HepG2 (cell line): ENCODE data around the gene RNF213. TPM values are rescaled to one million over a fixed set of nuclear protein-coding genes. Genes with fewer than 3 reads are reported as not detected.
A peak's percentile ranks its signal among the peaks of the same experiment; 100 is the strongest.

Experiments
- CAMTA2 ChIP-seq: sonication (generic); formaldehyde crosslinking; IDR thresholded peaks from 2 replicates; pipeline ENCODE4 v1.4.0; 2020; ENCODE audit warnings: mild to moderate bottlenecking, missing genetic modification reagents, borderline replicate concordance
- HNF1B ChIP-seq: sonication (generic); formaldehyde crosslinking; IDR thresholded peaks from 2 replicates; pipeline ENCODE4 v1.5.1; 2020; ENCODE audit warnings: mild to moderate bottlenecking, moderate library complexity, missing genetic modification reagents
- HNRNPK ChIP-seq: fragments of 200-400 bp; formaldehyde crosslinking; IDR thresholded peaks from 2 replicates; pipeline ENCODE4 v1.6.1; 2018; ENCODE audit warnings: low read length, low read depth, moderate library complexity, mild to moderate bottlenecking; ENCODE audit not compliant: poor library complexity, severe bottlenecking
- IRF9 ChIP-seq: sonication (generic); formaldehyde crosslinking; IDR thresholded peaks from 2 replicates; pipeline ENCODE4 v1.8.0; 2022; ENCODE audit warnings: missing genetic modification reagents, mild to moderate bottlenecking, borderline replicate concordance
- JUN ChIP-seq: sonication (generic); formaldehyde crosslinking; IDR thresholded peaks from 2 replicates; pipeline ENCODE4 v1.4.0; 2020; ENCODE audit warnings: mild to moderate bottlenecking, missing genetic modification reagents
- NR2F2 ChIP-seq: IDR thresholded peaks from 2 replicates; pipeline ENCODE4 v1.6.1; 2012; ENCODE audit warnings: low read depth, inconsistent platforms, borderline replicate concordance
- NR2F6 ChIP-seq, 2 experiments: IDR thresholded peaks; 2 replicates each; pipeline ENCODE4 v1.6.1; 2016; ENCODE audit warnings: antibody characterized with exemption in 1 of 2, mild to moderate bottlenecking in 1 of 2
- NR3C1 ChIP-seq: sonication (generic); formaldehyde crosslinking; IDR thresholded peaks from 2 replicates; pipeline ENCODE4 v1.4.0; 2020; ENCODE audit warnings: missing genetic modification reagents
- RELA ChIP-seq: sonication (generic); formaldehyde crosslinking; IDR thresholded peaks from 2 replicates; pipeline ENCODE4 v1.4.0; 2020; ENCODE audit warnings: missing genetic modification reagents
- SALL1 ChIP-seq: sonication (generic); formaldehyde crosslinking; IDR thresholded peaks from 2 replicates; pipeline ENCODE4 v1.8.0; 2022; ENCODE audit warnings: mild to moderate bottlenecking, missing genetic modification reagents
- TAF1 ChIP-seq: sonication (generic); formaldehyde crosslinking; IDR thresholded peaks from 2 replicates; pipeline ENCODE4 v1.4.0; 2020; ENCODE audit warnings: missing genetic modification reagents
- TEAD2 ChIP-seq: sonication (generic); formaldehyde crosslinking; IDR thresholded peaks from 2 replicates; pipeline ENCODE4 v1.9.0; 2021; ENCODE audit warnings: missing genetic modification reagents
- TOPORS ChIP-seq: sonication (generic); formaldehyde crosslinking; IDR thresholded peaks from 2 replicates; pipeline ENCODE4 v1.8.0; 2023; ENCODE audit warnings: mild to moderate bottlenecking, missing genetic modification reagents
- ZBTB34 ChIP-seq: sonication (generic); formaldehyde crosslinking; IDR thresholded peaks from 2 replicates; pipeline ENCODE4 v1.8.0; 2022; ENCODE audit warnings: mild to moderate bottlenecking, missing genetic modification reagents
- ZNF180 ChIP-seq: sonication (generic); formaldehyde crosslinking; IDR thresholded peaks from 2 replicates; pipeline ENCODE4 v1.4.0; 2020; ENCODE audit warnings: low read depth, missing genetic modification reagents, borderline replicate concordance
- ZNF326 ChIP-seq: sonication (generic); formaldehyde crosslinking; IDR thresholded peaks from 2 replicates; pipeline ENCODE4 v1.4.0; 2020; ENCODE audit warnings: missing genetic modification reagents, borderline replicate concordance
- ZNF557 ChIP-seq: sonication (generic); formaldehyde crosslinking; IDR thresholded peaks from 2 replicates; pipeline ENCODE4 v1.4.0; 2020; ENCODE audit warnings: missing genetic modification reagents
- ZNF569 ChIP-seq: sonication (generic); formaldehyde crosslinking; IDR thresholded peaks from 2 replicates; pipeline ENCODE4 v1.5.0; 2020; ENCODE audit warnings: mild to moderate bottlenecking, missing genetic modification reagents, moderate library complexity, borderline replicate concordance
- ZNF629 ChIP-seq: sonication (generic); formaldehyde crosslinking; conservative IDR thresholded peaks from 2 replicates; pipeline ENCODE4 v1.5.0; 2020; ENCODE audit warnings: missing genetic modification reagents
- ZNF766 ChIP-seq: sonication (generic); formaldehyde crosslinking; IDR thresholded peaks from 2 replicates; pipeline ENCODE4 v1.5.0; 2020; ENCODE audit warnings: missing genetic modification reagents, borderline replicate concordance
- ZZZ3 ChIP-seq: sonication (generic); formaldehyde crosslinking; IDR thresholded peaks from 2 replicates; pipeline ENCODE4 v1.4.0; 2020; ENCODE audit warnings: missing genetic modification reagents, mild to moderate bottlenecking, borderline replicate concordance
- polyA plus RNA-seq, 8 experiments: library from polyadenylated mRNA; depleted of rRNA in 3 of 8; stranded (reverse) in 7 of 8; unstranded in 1 of 8; fragments of >200 nt; fragmentation: Illumina TruSeq in 4 of 8; extraction: Trizol in 4 of 8; gene quantifications; 2 replicates each; pipeline versions ENCODE4 v1.2.1 to v1.2.3, GENCODE V29; 2011 to 2016; ENCODE audit warnings: low read depth in 4 of 8, missing spikeins in 1 of 8, mixed read lengths in 1 of 8; ENCODE audit not compliant: insufficient read depth in 1 of 8
- total RNA-seq, 5 experiments: library from RNA; depleted of rRNA; stranded (reverse); fragments of >200 nt; fragmentation: Illumina TruSeq; extraction: Trizol; gene quantifications; 2 replicates each; pipeline ENCODE4 v1.2.3, GENCODE V29; 2016; ENCODE audit warnings: low read depth in 1 of 5
- TF ChIP-seq, protein P1 (sequence below): sonication (generic); formaldehyde crosslinking; IDR thresholded peaks from 2 replicates; pipeline ENCODE4 v1.8.1; 2023; ENCODE audit warnings: missing genetic modification reagents, inconsistent platforms, borderline replicate concordance

The RNF213 gene
- total and polyA plus RNA-seq, 2 of the 13 experiments (the other 11 are each of a cell fraction or from before 2014, with no cell fraction given), result 38.6 to 38.7 TPM

DNA sequence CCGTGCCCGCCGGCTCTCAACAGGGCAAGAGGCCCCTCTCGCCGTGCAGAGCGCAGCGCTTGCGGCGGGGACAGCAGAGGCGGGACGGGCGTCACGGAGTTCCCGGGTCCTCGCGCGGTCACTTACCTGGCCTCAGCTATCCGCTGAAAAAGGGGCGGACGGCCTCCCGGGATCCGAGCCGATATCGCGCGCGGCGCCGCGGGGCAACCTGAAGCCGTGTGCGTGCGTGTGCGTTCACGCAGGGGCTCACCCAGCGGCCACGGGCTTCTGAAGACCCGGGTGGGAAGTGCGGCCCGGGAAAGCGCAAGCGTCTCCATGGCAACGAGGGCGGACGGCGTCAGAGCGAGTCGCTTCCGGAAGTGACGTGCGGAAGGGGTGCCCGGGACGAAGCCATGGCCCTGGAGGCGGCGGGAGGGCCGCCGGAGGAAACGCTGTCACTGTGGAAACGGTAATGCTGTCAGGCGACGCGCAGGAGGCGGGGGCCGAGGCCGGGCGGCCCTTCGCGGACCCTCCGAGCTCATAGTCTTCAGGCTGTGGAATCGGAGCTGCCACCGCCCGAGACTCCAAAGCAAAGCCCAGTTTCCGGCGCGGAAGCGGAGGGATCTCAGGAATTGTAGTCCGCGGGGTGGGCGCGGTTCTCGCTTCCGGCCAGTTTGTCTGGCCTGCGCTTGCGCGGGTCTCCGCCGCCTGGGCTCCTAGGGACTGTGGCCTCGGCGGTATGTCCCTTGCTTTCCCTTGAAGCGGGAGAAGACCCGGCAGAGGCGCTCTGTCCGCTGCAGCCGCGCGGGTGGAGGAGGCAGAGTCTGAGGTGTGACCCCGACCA, 154.4 kb downstream of the RNF213 start, which contains the start of gene ENDOV (continued):
- TF ChIP-seq SALL1 (CRISPR knock-in tag), result peak; percentile 91
- TF ChIP-seq ZBTB34 (CRISPR knock-in tag), result 0 out of 2 replicates have a peak, but pooled peaks have one; percentile 33
- TF ChIP-seq HNF1B (CRISPR knock-in tag), result peak; percentile 86
- TF ChIP-seq TEAD2 (CRISPR knock-in tag), result no peak
- peak; percentile 43; the same call in 1 of the 2 replicates for TF ChIP-seq IRF9 (CRISPR knock-in tag)
- TF ChIP-seq TAF1, result peak; percentile 84
- no peak for TF ChIP-seq NR2F6 (IDR thresholded peaks at IDR 0.05)
- 0 out of 2 replicates have a peak, but pooled peaks have one; percentile 4 for TF ChIP-seq NR2F6 (CRISPR knock-in tag; IDR thresholded peaks at IDR 0.05)
- TF ChIP-seq HNRNPK, result no peak
- TF ChIP-seq ZNF766 (CRISPR knock-in tag), result peak; percentile 72
- TF ChIP-seq, protein P1, sequence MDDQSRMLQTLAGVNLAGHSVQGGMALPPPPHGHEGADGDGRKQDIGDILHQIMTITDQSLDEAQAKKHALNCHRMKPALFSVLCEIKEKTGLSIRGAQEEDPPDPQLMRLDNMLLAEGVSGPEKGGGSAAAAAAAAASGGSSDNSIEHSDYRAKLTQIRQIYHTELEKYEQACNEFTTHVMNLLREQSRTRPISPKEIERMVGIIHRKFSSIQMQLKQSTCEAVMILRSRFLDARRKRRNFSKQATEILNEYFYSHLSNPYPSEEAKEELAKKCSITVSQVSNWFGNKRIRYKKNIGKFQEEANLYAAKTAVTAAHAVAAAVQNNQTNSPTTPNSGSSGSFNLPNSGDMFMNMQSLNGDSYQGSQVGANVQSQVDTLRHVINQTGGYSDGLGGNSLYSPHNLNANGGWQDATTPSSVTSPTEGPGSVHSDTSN (CRISPR knock-in tag), result 0 out of 2 replicates have a peak, but pooled peaks have one; percentile 43
- peak; percentile 53; the same call in 1 of the 2 replicates for TF ChIP-seq JUN (CRISPR knock-in tag)
- 0 out of 2 replicates have a peak, but pooled peaks have one; percentile 55 for TF ChIP-seq ZNF569 (CRISPR knock-in tag)
- TF ChIP-seq TOPORS (CRISPR knock-in tag), result peak; percentile 94
- TF ChIP-seq ZNF629 (CRISPR knock-in tag), result 0 out of 2 replicates have a peak, but pooled peaks have one; percentile 20
- TF ChIP-seq NR3C1 (CRISPR knock-in tag), result peak; percentile 58; the same call in 1 of the 2 replicates
- TF ChIP-seq ZZZ3, result peak; percentile 83
- 0 out of 2 replicates have a peak, but pooled peaks have one; percentile 60 for TF ChIP-seq RELA (CRISPR knock-in tag)
- TF ChIP-seq ZNF557 (CRISPR knock-in tag), result 0 out of 2 replicates have a peak, but pooled peaks have one; percentile 64
- TF ChIP-seq CAMTA2 (CRISPR knock-in tag), result no peak
- no peak; the same call in 1 of the 2 replicates for TF ChIP-seq NR2F2
- TF ChIP-seq ZNF180 (CRISPR knock-in tag), result no peak
- no peak for TF ChIP-seq ZNF326 (CRISPR knock-in tag)
